GM23248 (cell line): ENCODE results near the gene TCF12. TPM values are rescaled to one million over a fixed set of nuclear protein-coding genes. Genes with fewer than 3 reads are reported as not detected.
"Not testable (repeated sequence)": the region's sequence is repeated elsewhere in the genome, so short reads cannot be mapped to it uniquely, and the experiment has no call there.

ENCODE experiments used
- DNase-seq: peaks from one replicate; pipeline ENCODE4 v3.0.0-alpha.2; 2015
- H2AFZ ChIP-seq: fragments of 200-600 bp; sonication (generic); 2 replicates; pipeline ENCODE4 v1.6.1; 2016; ENCODE audit warnings: antibody characterized with exemption
- H3F3A ChIP-seq: fragments of 200-600 bp; sonication (generic); 2 replicates; pipeline ENCODE4 v1.6.1; 2016; ENCODE audit warnings: mild to moderate bottlenecking, antibody characterized with exemption, mixed run types; ENCODE audit not compliant: insufficient read depth
- H3K27ac ChIP-seq: fragments of 200-600 bp; sonication (generic); 2 replicates; pipeline ENCODE4 v1.5.1; 2016; ENCODE audit warnings: mild to moderate bottlenecking
- H3K27me3 ChIP-seq: fragments of 200-600 bp; sonication (generic); replicated peaks from 2 replicates; pipeline ENCODE4 v1.6.1; 2016; ENCODE audit warnings: mild to moderate bottlenecking; ENCODE audit not compliant: insufficient read depth
- H3K36me3 ChIP-seq: fragments of 200-600 bp; sonication (generic); 2 replicates; pipeline ENCODE4 v1.6.1; 2016; ENCODE audit warnings: low read depth, mild to moderate bottlenecking
- H3K4me1 ChIP-seq: fragments of 200-600 bp; sonication (generic); 2 replicates; pipeline ENCODE4 v1.6.1; 2016; ENCODE audit warnings: mild to moderate bottlenecking; ENCODE audit not compliant: insufficient read depth
- H3K4me2 ChIP-seq: fragments of 200-600 bp; sonication (generic); one replicate; pipeline ENCODE4 v1.6.1; 2016; ENCODE audit warnings: mild to moderate bottlenecking; ENCODE audit not compliant: unreplicated experiment
- H3K4me3 ChIP-seq: fragments of 200-600 bp; sonication (generic); 2 replicates; pipeline ENCODE4 v1.5.1; 2016; ENCODE audit warnings: mild to moderate bottlenecking
- H3K79me2 ChIP-seq: fragments of 200-600 bp; sonication (generic); 2 replicates; pipeline ENCODE4 v1.6.1; 2016; ENCODE audit warnings: mild to moderate bottlenecking; ENCODE audit not compliant: insufficient read depth
- H3K9ac ChIP-seq: fragments of 200-600 bp; sonication (generic); 2 replicates; pipeline ENCODE4 v1.6.1; 2016; ENCODE audit warnings: mild to moderate bottlenecking
- H3K9me2 ChIP-seq: fragments of 200-600 bp; sonication (generic); 2 replicates; pipeline ENCODE4 v1.6.1; 2016; ENCODE audit warnings: mixed run types, mild to moderate bottlenecking, moderate library complexity; ENCODE audit not compliant: insufficient read depth
- H3K9me3 ChIP-seq: fragments of 200-600 bp; sonication (generic); one replicate; pipeline ENCODE4 v1.6.1; 2017; ENCODE audit warnings: low read depth
- H4K20me1 ChIP-seq: fragments of 200-600 bp; sonication (generic); 2 replicates; pipeline ENCODE4 v1.6.0; 2016; ENCODE audit not compliant: insufficient read depth
- EZH2 ChIP-seq: fragments of 200-600 bp; sonication (generic); IDR thresholded peaks from 2 replicates; pipeline ENCODE4 v1.6.1; 2018; ENCODE audit warnings: antibody characterized with exemption, mild to moderate bottlenecking; ENCODE audit not compliant: insufficient read depth, poor library complexity, severe bottlenecking
- EZH2phosphoT487 ChIP-seq: fragments of 200-600 bp; sonication (generic); IDR thresholded peaks from 2 replicates; pipeline ENCODE4 v1.6.1; 2018; ENCODE audit warnings: antibody characterized with exemption, moderate library complexity, mild to moderate bottlenecking, low read depth; ENCODE audit not compliant: insufficient read depth
- WGBS, 2 experiments: methylation state at CpG; one replicate each; pipeline ENCODE4 v1.1.6; 2015 to 2017; ENCODE audit warnings: low lambda C conversion rate in 2 of 2, low coverage in 1 of 2; ENCODE audit errors: missing lambda C conversion rate in 2 of 2; 5-methylcytosine and 5-hydroxymethylcytosine counted together
- in situ Hi-C: fragments of 300-500 bp; cut with MboI; formaldehyde crosslinking; loops from 2 replicates; pipeline ENCODE4 v1.15.0; 2020
- polyA plus RNA-seq: library from polyadenylated mRNA; unstranded; fragments of >200 nt; fragmentation: Nextera tagmentation; extraction: Ambion mirVana; gene quantifications from 2 replicates; pipeline ENCODE4 v1.2.1, GENCODE V29; 2016
- total RNA-seq: library from RNA; depleted of rRNA; stranded (reverse); fragments of >200 nt; shearing (Covaris generic); gene quantifications from 2 replicates; pipeline ENCODE4 v1.2.3, GENCODE V29; 2014

The TCF12 gene
- total and polyA plus RNA-seq, 2 experiments from 2014 or later: 53.6 to 58.6 TPM

DNA sequence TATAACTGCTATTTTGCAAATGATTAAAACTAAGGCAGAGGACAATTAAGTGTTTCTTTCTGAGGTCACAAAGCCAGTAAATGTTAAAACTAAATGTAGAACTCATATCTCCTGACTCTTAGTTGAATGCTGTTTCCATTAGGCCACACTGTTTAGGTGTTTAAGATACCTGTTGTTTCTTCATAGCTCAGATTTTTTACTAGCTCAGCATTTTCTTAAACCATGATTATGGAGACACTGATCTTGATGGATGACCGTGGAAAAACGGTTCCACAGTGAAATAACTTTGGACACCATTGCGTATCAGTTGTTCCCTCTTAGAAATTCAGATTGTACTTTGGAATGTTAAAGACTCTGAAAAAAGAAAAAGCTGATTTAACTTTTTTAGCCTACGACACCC, 177.5 kb downstream of the TCF12 start:
- no peak for TF ChIP-seq EZH2
- TF ChIP-seq EZH2phosphoT487: no peak
- peaks cover 7% of the 10 kb centered on the region; the same call in 1 of the 2 replicates for H3K36me3 ChIP-seq
- 0 out of 2 replicates have a peak, but pooled peaks cover 5% of the 10 kb centered on the region for H4K20me1 ChIP-seq
- H3K9me3 ChIP-seq: no peaks in the 10 kb centered on the region
- 82 to 83% methylated on average over 4 of the region's 4 CpGs for WGBS, 2 experiments
- no peak overlapping the region for H3K27ac ChIP-seq
- H3K4me2 ChIP-seq: no peak overlapping the region
- no peak for DNase-seq
- no peaks in the 10 kb centered on the region for H3K9me2 ChIP-seq
- H3K79me2 ChIP-seq: peaks cover 63% of the 10 kb centered on the region
- peaks cover 12% of the 10 kb centered on the region for H3K4me1 ChIP-seq
- no peak overlapping the region for H3K9ac ChIP-seq
- in situ Hi-C loops: no loop called here
- no peak overlapping the region for H2AFZ ChIP-seq
- H3K4me3 ChIP-seq: no peak overlapping the region
- no peaks in the 10 kb centered on the region for H3F3A ChIP-seq
- no peaks in the 10 kb centered on the region for H3K27me3 ChIP-seq

DNA sequence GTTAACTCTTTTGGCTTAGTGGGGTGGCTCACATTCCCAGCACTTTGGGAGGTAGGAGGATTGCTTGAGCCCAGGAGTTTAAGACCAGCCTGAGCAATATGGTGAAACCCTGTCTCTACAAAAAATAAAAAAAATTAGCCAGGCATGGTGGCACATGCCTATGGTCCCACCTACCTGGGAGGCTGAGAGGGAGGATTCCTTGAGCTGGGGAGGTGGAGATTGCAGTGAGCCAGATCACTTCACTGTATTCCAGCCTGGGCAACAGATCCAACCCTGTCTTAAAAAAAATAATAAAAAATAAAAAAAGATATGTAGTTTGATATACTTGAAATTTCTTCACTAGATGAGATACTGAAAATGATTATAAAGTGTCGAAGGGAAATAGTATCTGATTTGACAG, 178.8 kb downstream of the TCF12 start:
- peaks cover 12% of the 10 kb centered on the region for H3K4me1 ChIP-seq
- H2AFZ ChIP-seq: no peak overlapping the region
- H3F3A ChIP-seq: no peaks in the 10 kb centered on the region
- WGBS, 2 experiments: 97% methylated on average over 1 of the region's 1 CpG
- no peaks in the 10 kb centered on the region for H3K27me3 ChIP-seq
- no peak overlapping the region for H3K4me3 ChIP-seq
- no peak for DNase-seq
- H3K4me2 ChIP-seq: no peak overlapping the region
- H4K20me1 ChIP-seq: 0 out of 2 replicates have a peak, but pooled peaks cover 5% of the 10 kb centered on the region
- no peaks in the 10 kb centered on the region for H3K9me2 ChIP-seq
- H3K27ac ChIP-seq: no peak overlapping the region
- peaks cover 7% of the 10 kb centered on the region; the same call in 1 of the 2 replicates for H3K36me3 ChIP-seq
- TF ChIP-seq EZH2 (no peak), EZH2phosphoT487 (no peak)
- no peak overlapping the region for H3K9ac ChIP-seq
- peaks cover 65% of the 10 kb centered on the region for H3K79me2 ChIP-seq
- no peaks in the 10 kb centered on the region for H3K9me3 ChIP-seq
- in situ Hi-C loops: no loop called here

DNA sequence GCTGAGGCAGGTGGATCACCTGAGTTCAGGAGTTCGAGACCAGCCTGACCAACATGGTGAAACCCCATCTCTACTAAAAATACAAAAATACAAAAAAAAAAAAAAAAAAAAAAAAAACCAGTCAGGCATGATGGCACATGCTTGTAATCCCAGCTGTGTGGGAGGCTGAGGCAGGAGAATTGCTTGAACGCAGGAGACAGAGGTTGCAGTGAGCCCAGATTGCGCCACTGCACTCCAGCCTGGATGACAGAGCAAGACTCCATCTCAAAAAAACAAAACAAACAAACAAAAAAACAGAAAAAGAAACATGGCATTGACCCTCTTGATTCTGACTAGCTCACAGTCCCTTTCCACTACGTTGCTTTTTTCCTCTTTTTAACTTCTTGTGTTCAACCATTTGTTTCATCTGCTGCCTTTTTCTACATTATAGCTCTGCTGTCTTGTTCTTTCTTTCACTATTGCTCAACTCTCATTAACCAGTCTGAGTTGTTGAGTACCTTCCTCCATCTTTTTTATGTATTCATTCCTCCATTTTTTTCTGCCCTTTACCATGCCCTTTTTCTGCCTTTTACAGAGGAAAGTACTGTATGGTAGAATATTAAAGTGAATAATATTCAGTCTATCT, 179.6 kb downstream of the TCF12 start:
- H3K9ac ChIP-seq, H3K36me3 ChIP-seq, H3K9me2 ChIP-seq, H4K20me1 ChIP-seq, in situ Hi-C loops, H3K4me3 ChIP-seq, H3F3A ChIP-seq, H3K4me2 ChIP-seq, H3K9me3 ChIP-seq, H3K27me3 ChIP-seq, H2AFZ ChIP-seq: not testable (repeated sequence)
- H3K27ac ChIP-seq: 0 out of 2 replicates have a peak overlapping the region, but pooled peaks have one; percentile 8
- peaks cover 12% of the 10 kb centered on the region for H3K4me1 ChIP-seq
- WGBS, 2 experiments: 78 to 84% methylated on average over 4 of the region's 4 CpGs
- peaks cover 66% of the 10 kb centered on the region for H3K79me2 ChIP-seq
- DNase-seq: peak; percentile 13

DNA sequence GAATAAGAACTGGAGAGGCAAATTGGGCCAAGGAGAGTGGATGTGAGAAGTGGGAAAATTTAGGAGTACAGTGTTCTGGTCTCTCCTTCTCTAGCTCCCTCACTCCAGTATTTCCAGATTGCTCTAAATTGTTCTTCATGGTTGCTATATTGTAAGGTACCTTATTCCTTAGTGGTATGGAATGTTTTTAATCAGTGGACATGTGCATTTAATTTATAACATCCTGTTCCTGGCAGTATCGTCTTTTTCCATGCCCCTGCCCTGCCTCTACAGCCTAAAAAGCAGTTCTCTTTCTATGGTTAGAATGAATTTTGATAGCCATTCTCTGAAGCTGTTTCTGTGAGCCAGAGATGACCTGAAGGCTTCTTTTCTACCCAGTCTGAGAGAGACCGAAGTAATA, 180.5 kb downstream of the TCF12 start:
- no peak for TF ChIP-seq EZH2phosphoT487
- no peak for TF ChIP-seq EZH2
- Histone ChIP-seq H3K79me2 (peaks cover 69% of the 10 kb centered on the region), H3K4me2 (no peak overlapping the region), H3K4me1 (peaks cover 12% of the 10 kb centered on the region), H3K27ac (no peak overlapping the region), H3K4me3 (no peak overlapping the region), H3K27me3 (no peaks in the 10 kb centered on the region), H3K9ac (no peak overlapping the region), H3K9me3 (no peaks in the 10 kb centered on the region), H3K9me2 (no peaks in the 10 kb centered on the region), H3F3A (no peaks in the 10 kb centered on the region), H2AFZ (no peak overlapping the region), H4K20me1 (0 out of 2 replicates have a peak, but pooled peaks cover 5% of the 10 kb centered on the region), H3K36me3 (no peaks in the 10 kb centered on the region)
- 49 to 62% methylated on average over 2 of the region's 2 CpGs for WGBS, 2 experiments
- no peak for DNase-seq
- in situ Hi-C loops: no loop called here
